Choroid plexus epithelial cell (primary cell): ENCODE results near the gene BID.

Experiments
- DNase-seq: peaks from one replicate; pipeline ENCODE4 v3.0.0-alpha.2; 2010; ENCODE audit warnings: low read depth
- H3K4me3 ChIP-seq: 2 replicates; pipeline ENCODE4 v1.5.1; 2011; ENCODE audit warnings: low read depth, mild to moderate bottlenecking, control low read depth, low read length, moderate library complexity
- CTCF ChIP-seq: conservative IDR thresholded peaks from 2 replicates; pipeline ENCODE4 v1.5.1; 2011; ENCODE audit warnings: low read depth, mild to moderate bottlenecking, control low read depth, inconsistent platforms, low read length, moderate library complexity

Gene BID

GRCh38 chr22:17773606-17774205 is 563 bp downstream of the BID start:
- TF ChIP-seq CTCF = no peak
- peak; percentile 43 for DNase-seq
- H3K4me3 ChIP-seq = peak overlapping the region; percentile 64

GRCh38 chr22:17772958-17773605 is 1.2 kb downstream of the BID start:
- TF ChIP-seq CTCF = no peak
- peak overlapping the region; percentile 64 for H3K4me3 ChIP-seq
- peak; percentile 59 for DNase-seq

- TF ChIP-seq CTCF = no peak
- no peak for DNase-seq
- H3K4me3 ChIP-seq = peak overlapping the region; percentile 64
Observed at GRCh38 chr22:17772249-17772957, 1.9 kb downstream of the BID start.

GRCh38 chr22:17770180-17771077 is 3.8 kb downstream of the BID start:
- H3K4me3 ChIP-seq = no peak overlapping the region
- no peak for TF ChIP-seq CTCF
- DNase-seq = no peak

- no peak for DNase-seq
- H3K4me3 ChIP-seq = no peak overlapping the region
- TF ChIP-seq CTCF = no peak
Observed at GRCh38 chr22:17769716-17770082, 4.6 kb downstream of the BID start.

GRCh38 chr22:17769013-17769715 is 5.1 kb downstream of the BID start:
- no peak for TF ChIP-seq CTCF
- H3K4me3 ChIP-seq = no peak overlapping the region
- DNase-seq = no peak
